Endothelial cell of umbilical vein (primary cell): Measurements from ENCODE around the gene INHBC. TPM values are rescaled to one million over a fixed set of nuclear protein-coding genes. Genes with fewer than 3 reads are reported as not detected.

ENCODE experiments used
- BruUV-seq: library from RNA; stranded (reverse); fragments of 400-500 nt; replicated peaks from 2 replicates; lab custom pipeline; 2021; lab: Mats Ljungman, UMichigan
- CTCF ChIA-PET: fragments of 300-600, 350-600 bp; sonication (Branson Sonifier 250); formaldehyde crosslinking; loops from one replicate; lab custom pipeline; 2021; ENCODE audit warnings: antibody characterized with exemption, inconsistent platforms; lab: Charles Lee
- POLR2A ChIA-PET: fragments of 300-600, 350-600 bp; sonication (Branson Sonifier 250); formaldehyde crosslinking; loops from one replicate; lab custom pipeline; 2021; ENCODE audit warnings: antibody characterized with exemption, inconsistent platforms; lab: Charles Lee
- DNase-seq: peaks from one replicate; pipeline ENCODE4 v3.0.0-alpha.2; 2011; ENCODE audit warnings: low read depth, low spot score
- FAIRE-seq: peaks from 2 replicates; lab custom pipeline; 2011; peaks lifted over from hg19 to GRCh38; lab: Jason Lieb, UNC
- H2AFZ ChIP-seq: 2 replicates; pipeline ENCODE4 v1.6.0; 2012; ENCODE audit warnings: low read depth, low read length, control low read depth, inconsistent platforms
- H3K27ac ChIP-seq: 2 replicates; pipeline ENCODE4 v1.5.1; 2011; ENCODE audit warnings: low read depth, mild to moderate bottlenecking, control low read depth, low read length, moderate library complexity; ENCODE audit not compliant: insufficient read depth
- H3K27me3 ChIP-seq, 2 experiments: 2 replicates each; pipeline versions ENCODE4 v1.6.0 to v1.6.1; 2011; ENCODE audit warnings: low read length in 2 of 2, mixed read lengths in 1 of 2; ENCODE audit not compliant: control insufficient read depth in 2 of 2, insufficient read depth in 2 of 2
- H3K36me3 ChIP-seq, 2 experiments: 2 replicates in 1 of 2; 3 replicates in 1 of 2; pipeline ENCODE4 v1.5.1; 2011; ENCODE audit warnings: low read length in 2 of 2, mild to moderate bottlenecking in 1 of 2, moderate library complexity in 1 of 2; ENCODE audit not compliant: control insufficient read depth in 2 of 2, insufficient read depth in 2 of 2; ENCODE audit errors: extremely low read depth in 1 of 2
- H3K4me1 ChIP-seq: 3 replicates; pipeline ENCODE4 v1.5.1; 2011; ENCODE audit warnings: mild to moderate bottlenecking, low read length; ENCODE audit not compliant: control insufficient read depth, insufficient read depth; ENCODE audit errors: extremely low read depth
- H3K4me2 ChIP-seq: 2 replicates; pipeline ENCODE4 v1.6.1; 2011; ENCODE audit warnings: low read length, control low read depth, mixed read lengths; ENCODE audit not compliant: insufficient read depth
- H3K4me3 ChIP-seq, 3 experiments: fragments of 200-600 bp in 1 of 3; sonication (generic), shearing (Covaris generic) in 1 of 3; replicated peaks in 1 of 3; 2 replicates each; pipeline ENCODE4 v1.5.1; 2011 to 2016; ENCODE audit warnings: control low read depth in 3 of 3, low read length in 3 of 3, mild to moderate bottlenecking in 2 of 3, inconsistent platforms in 1 of 3, low read depth in 1 of 3, moderate library complexity in 1 of 3; ENCODE audit not compliant: insufficient read depth in 1 of 3
- H3K79me2 ChIP-seq: 2 replicates; pipeline ENCODE4 v1.6.0; 2012; ENCODE audit warnings: low read length, inconsistent platforms; ENCODE audit not compliant: control insufficient read depth, insufficient read depth
- H3K9ac ChIP-seq: replicated peaks from 2 replicates; pipeline ENCODE3; 2011; ENCODE audit warnings: low read length, control low read depth; ENCODE audit not compliant: insufficient read depth; ENCODE audit errors: extremely low read depth
- H3K9me1 ChIP-seq: replicated peaks from 3 replicates; pipeline ENCODE4 v1.6.0; 2011; ENCODE audit warnings: mild to moderate bottlenecking, low read length; ENCODE audit not compliant: control insufficient read depth, insufficient read depth; ENCODE audit errors: extremely low read depth
- H3K9me3 ChIP-seq: replicated peaks from 2 replicates; pipeline ENCODE4 v1.5.1; 2012; ENCODE audit warnings: low read length, inconsistent platforms; ENCODE audit not compliant: control insufficient read depth, insufficient read depth
- H4K20me1 ChIP-seq: replicated peaks from 2 replicates; pipeline ENCODE3; 2011; ENCODE audit warnings: mild to moderate bottlenecking, low read length; ENCODE audit not compliant: control insufficient read depth, insufficient read depth; ENCODE audit errors: extremely low read depth
- EZH2 ChIP-seq: IDR thresholded peaks from 2 replicates; pipeline ENCODE4 v1.6.1; 2012; ENCODE audit warnings: borderline replicate concordance, low read depth, mild to moderate bottlenecking, moderate library complexity, low read length, inconsistent platforms; ENCODE audit not compliant: severe bottlenecking
- dilution Hi-C: fragments of 300-500 bp; cut with MboI; formaldehyde crosslinking; loops from one replicate; pipeline ENCODE4 v1.15.0; 2019; ENCODE audit warnings: low sequenced_read_pairs; ENCODE audit not compliant: extremely low pct_ligation_motif_present
- intact Hi-C: fragments of 100-400 bp; cut with micrococcal nuclease; formaldehyde crosslinking; loops from one replicate; pipeline ENCODE4 v1.10.0; 2022
- polyA plus RNA-seq, 4 experiments: library from polyadenylated mRNA; depleted of rRNA in 3 of 4; stranded (reverse) in 3 of 4; unstranded in 1 of 4; fragments of >200 nt; gene quantifications; 2 replicates each; pipeline versions ENCODE4 v1.2.1 to v1.2.3, GENCODE V29; 2011 to 2012; ENCODE audit warnings: missing spikeins in 1 of 4
- small RNA-seq: library from RNA; depleted of rRNA; stranded (forward); fragments of <200 nt; gene quantifications from one replicate; pipeline ENCODE3, GENCODE V24; 2012; ENCODE audit warnings: low replicate concordance, low read depth; ENCODE audit not compliant: insufficient read depth, insufficient read length
- total RNA-seq: library from RNA; stranded (reverse); gene quantifications from 2 replicates; pipeline ENCODE4 v1.2.3, GENCODE V29; 2021

INHBC gene
- total and polyA plus RNA-seq, 2 donors (not counting 3 experiments of a cell fraction or from before 2014, with no cell fraction given), result not detected

- no peaks in the 10 kb centered on the region for H3K9me1 ChIP-seq
- no peaks in the 10 kb centered on the region for H4K20me1 ChIP-seq
- no peak overlapping the region for H3K27ac ChIP-seq
- H3K27me3 ChIP-seq, result no peaks in the 10 kb centered on the region
- no peaks in the 10 kb centered on the region for H3K79me2 ChIP-seq
- H3K4me1 ChIP-seq, result no peaks in the 10 kb centered on the region
- FAIRE-seq (no peak), DNase-seq (no peak)
- POLR2A ChIA-PET, result interaction anchor here (1.2 kb wide), 1 partner anchor 16 kb away, joined by 4 read pairs; no protein-coding TSS in a partner anchor
- H2AFZ ChIP-seq, result no peak overlapping the region
- no peak overlapping the region for H3K4me2 ChIP-seq
- no peak overlapping the region for H3K9ac ChIP-seq
- intact Hi-C loops, result no loop called here
- no peak for TF ChIP-seq EZH2
- H3K36me3 ChIP-seq, result peaks cover 26 to 36% of the 10 kb centered on the region in 2 experiments
- no TSS peak for BruUV-seq
- H3K4me3 ChIP-seq, result no peak overlapping the region
- CTCF ChIA-PET, result no interaction called here
- dilution Hi-C loops, result no loop called here
- H3K9me3 ChIP-seq, result no peaks in the 10 kb centered on the region
Observed at GRCh38 chr12:57500213-57500612, 65.6 kb downstream of the INHBC start.

Small RNA genes within 50 kb of the gene (small RNA-seq; reads per million reads assigned to genes)
- gene RNU6-879P, result not detected

Other genes with a start within 250 kb of the INHBC start
- gene NXPH4, start 218.0 kb upstream of the INHBC start, total RNA-seq, result not detected in 2 replicates
- gene NXPH4, start 218.0 kb upstream of the INHBC start, polyA plus RNA-seq, result 0.07 TPM in 1 of 2 replicates, not detected in the other
- gene SHMT2, start 205.1 kb upstream of the INHBC start, total RNA-seq, result 148 and 155 TPM in 2 replicates
- gene SHMT2, start 205.1 kb upstream of the INHBC start, polyA plus RNA-seq, result 243 and 287 TPM in 2 replicates
- gene STAC3, start 183.6 kb upstream of the INHBC start, total RNA-seq, result 0.55 and 1.0 TPM in 2 replicates
- 0.08 and 0.36 TPM in 2 replicates for gene STAC3, start 183.6 kb upstream of the INHBC start, polyA plus RNA-seq
- 31.3 and 36.6 TPM in 2 replicates for gene R3HDM2, start 3.7 kb upstream of the INHBC start, total RNA-seq
- gene R3HDM2, start 3.7 kb upstream of the INHBC start, polyA plus RNA-seq, result 26.1 and 28.0 TPM in 2 replicates
- gene INHBE, start 20.5 kb downstream of the INHBC start, total RNA-seq, result not detected in 2 replicates
- gene INHBE, start 20.5 kb downstream of the INHBC start, polyA plus RNA-seq, result not detected in 2 replicates
- 0.29 and 1.1 TPM in 2 replicates for gene GLI1, start 25.0 kb downstream of the INHBC start, total RNA-seq
- 0.10 and 0.14 TPM in 2 replicates for gene GLI1, start 25.0 kb downstream of the INHBC start, polyA plus RNA-seq
- 0.38 TPM in 1 of 2 replicates, not detected in the other for gene ARHGAP9, start 45.1 kb downstream of the INHBC start, total RNA-seq
- gene ARHGAP9, start 45.1 kb downstream of the INHBC start, polyA plus RNA-seq, result 0.25 and 0.35 TPM in 2 replicates
- 212 and 216 TPM in 2 replicates for gene MARS1, start 53.3 kb downstream of the INHBC start, total RNA-seq
- 98.8 and 118 TPM in 2 replicates for gene MARS1, start 53.3 kb downstream of the INHBC start, polyA plus RNA-seq
- gene DDIT3, start 85.7 kb downstream of the INHBC start, total RNA-seq, result 9.8 and 13.7 TPM in 2 replicates
- 15.4 and 22.0 TPM in 2 replicates for gene DDIT3, start 85.7 kb downstream of the INHBC start, polyA plus RNA-seq
- gene MBD6, start 88.0 kb downstream of the INHBC start, total RNA-seq, result 85.6 and 95.2 TPM in 2 replicates
- 8.5 and 10.6 TPM in 2 replicates for gene MBD6, start 88.0 kb downstream of the INHBC start, polyA plus RNA-seq
- 157 and 161 TPM in 2 replicates for gene DCTN2, start 112.4 kb downstream of the INHBC start, total RNA-seq
- 146 and 234 TPM in 2 replicates for gene DCTN2, start 112.4 kb downstream of the INHBC start, polyA plus RNA-seq
- gene KIF5A, start 115.3 kb downstream of the INHBC start, total RNA-seq, result 0.12 and 0.35 TPM in 2 replicates
- gene KIF5A, start 115.3 kb downstream of the INHBC start, polyA plus RNA-seq, result 0.05 and 0.07 TPM in 2 replicates
- gene PIP4K2C, start 156.4 kb downstream of the INHBC start, total RNA-seq, result 9.1 and 11.5 TPM in 2 replicates
- 10.5 and 11.3 TPM in 2 replicates for gene PIP4K2C, start 156.4 kb downstream of the INHBC start, polyA plus RNA-seq
- 25.9 and 34.5 TPM in 2 replicates for gene DTX3, start 170.0 kb downstream of the INHBC start, total RNA-seq
- 51.4 and 65.0 TPM in 2 replicates for gene DTX3, start 170.0 kb downstream of the INHBC start, polyA plus RNA-seq
- 4.7 and 7.4 TPM in 2 replicates for gene ARHGEF25, start 176.7 kb downstream of the INHBC start, total RNA-seq
- 3.5 and 4.7 TPM in 2 replicates for gene ARHGEF25, start 176.7 kb downstream of the INHBC start, polyA plus RNA-seq
- 0.25 and 0.35 TPM in 2 replicates for gene B4GALNT1, start 198.4 kb downstream of the INHBC start, total RNA-seq
- gene B4GALNT1, start 198.4 kb downstream of the INHBC start, polyA plus RNA-seq, result 0.24 and 0.33 TPM in 2 replicates